ENCODE results near the gene RPA1.

RPA1 gene

GRCh38 chr17:1839516-1839915, 9.7 kb downstream of the RPA1 start:
- Histone ChIP-seq H3K9ac (ENCODE audit: low read length) (no peak overlapping the region), H3K27ac (ENCODE audit: low read depth, low read length) (no peak overlapping the region), H2AFZ (ENCODE audit: low read depth, low read length, severe bottlenecking) (no peak overlapping the region), H3K9me3 (ENCODE audit: insufficient read depth, low read length) (no peaks in the 10 kb centered on the region), H3K9me2 (replicated peaks; ENCODE audit: insufficient read depth, low read length) (no peaks in the 10 kb centered on the region), H3K36me3 (ENCODE audit: low read length) (peaks cover 26% of the 10 kb centered on the region), H3K27me3 (ENCODE audit: low read length) (no peaks in the 10 kb centered on the region), H4K20me1 (ENCODE audit: low read depth, low read length) (peaks cover 27% of the 10 kb centered on the region), H3K79me2 (ENCODE audit: insufficient read depth, low read length) (peaks cover 83% of the 10 kb centered on the region), H3K4me2 (ENCODE audit: low read depth, low read length, poor library complexity, severe bottlenecking) (no peak overlapping the region), H3K4me3 (ENCODE audit: insufficient read depth, low read length, poor library complexity, severe bottlenecking) (no peak overlapping the region), H3F3A (ENCODE audit: insufficient read depth) (no peaks in the 10 kb centered on the region)
- no peak for TF ChIP-seq CTCF (IDR thresholded peaks at IDR 0.05; ENCODE audit: insufficient read depth, low read length, poor library complexity, severe bottlenecking)
- TF ChIP-seq EZH2phosphoT487 (conservative IDR thresholded peaks at IDR 0.05; ENCODE audit: low read length) = no peak

- H3K27me3 ChIP-seq (ENCODE audit: low read length) = no peaks in the 10 kb centered on the region
- peaks cover 45% of the 10 kb centered on the region for H3K79me2 ChIP-seq (ENCODE audit: insufficient read depth, low read length)
- no peak overlapping the region for H3K27ac ChIP-seq (ENCODE audit: low read depth, low read length)
- H3K9me3 ChIP-seq (ENCODE audit: insufficient read depth, low read length) = no peaks in the 10 kb centered on the region
- no peak overlapping the region for H2AFZ ChIP-seq (ENCODE audit: low read depth, low read length, severe bottlenecking)
- H3K4me3 ChIP-seq (ENCODE audit: insufficient read depth, low read length, poor library complexity, severe bottlenecking) = no peak overlapping the region
- no peak for TF ChIP-seq EZH2phosphoT487 (conservative IDR thresholded peaks at IDR 0.05; ENCODE audit: low read length)
- TF ChIP-seq CTCF (IDR thresholded peaks at IDR 0.05; ENCODE audit: insufficient read depth, low read length, poor library complexity, severe bottlenecking) = no peak
- H3K36me3 ChIP-seq (ENCODE audit: low read length) = peaks cover 26% of the 10 kb centered on the region
- H3K9ac ChIP-seq (ENCODE audit: low read length) = no peak overlapping the region
- H3K9me2 ChIP-seq (replicated peaks; ENCODE audit: insufficient read depth, low read length) = no peaks in the 10 kb centered on the region
- no peaks in the 10 kb centered on the region for H3F3A ChIP-seq (ENCODE audit: insufficient read depth)
- H3K4me2 ChIP-seq (ENCODE audit: low read depth, low read length, poor library complexity, severe bottlenecking) = no peak overlapping the region
- H4K20me1 ChIP-seq (ENCODE audit: low read depth, low read length) = peaks cover 11% of the 10 kb centered on the region; the same call in 1 of the 2 replicates
These were observed 14.1 kb downstream of the RPA1 start for GRCh38 chr17:1843947-1844346.

GRCh38 chr17:1847191-1847590, 17.4 kb downstream of the RPA1 start:
- Histone ChIP-seq H3K79me2 (ENCODE audit: insufficient read depth, low read length) (peaks cover 13% of the 10 kb centered on the region), H3K9me2 (replicated peaks; ENCODE audit: insufficient read depth, low read length) (no peaks in the 10 kb centered on the region), H4K20me1 (ENCODE audit: low read depth, low read length) (peaks cover 2% of the 10 kb centered on the region; the same call in 1 of the 2 replicates), H3K27me3 (ENCODE audit: low read length) (no peaks in the 10 kb centered on the region), H3K36me3 (ENCODE audit: low read length) (peaks cover 39% of the 10 kb centered on the region), H3K9ac (ENCODE audit: low read length) (no peak overlapping the region), H3K4me2 (ENCODE audit: low read depth, low read length, poor library complexity, severe bottlenecking) (no peak overlapping the region), H3K27ac (ENCODE audit: low read depth, low read length) (no peak overlapping the region), H2AFZ (ENCODE audit: low read depth, low read length, severe bottlenecking) (no peak overlapping the region), H3F3A (ENCODE audit: insufficient read depth) (no peaks in the 10 kb centered on the region; the same call in 1 of the 2 replicates), H3K9me3 (ENCODE audit: insufficient read depth, low read length) (no peaks in the 10 kb centered on the region), H3K4me3 (ENCODE audit: insufficient read depth, low read length, poor library complexity, severe bottlenecking) (no peak overlapping the region)
- TF ChIP-seq CTCF (IDR thresholded peaks at IDR 0.05; ENCODE audit: insufficient read depth, low read length, poor library complexity, severe bottlenecking) (no peak), EZH2phosphoT487 (conservative IDR thresholded peaks at IDR 0.05; ENCODE audit: low read length) (no peak)

Measured in SU-DHL-6 (cell line).